Embryonic facial prominence (tissue), 1 donor: Measurements from ENCODE around the gene EVA1A.

ENCODE experiments used
- DNase-seq: peaks from one replicate; pipeline ENCODE4 v3.0.0-alpha.2; 2016; ENCODE audit errors: extremely low spot score

EVA1A gene

GRCh38 chr2:75563591-75563990, 2.9 kb upstream of the EVA1A start:
- no peak for DNase-seq

- DNase-seq = no peak
Observed at GRCh38 chr2:75562513-75562864, 1.8 kb upstream of the EVA1A start.

GRCh38 chr2:75561566-75562512, 1.1 kb upstream of the EVA1A start:
- no peak for DNase-seq

DNA sequence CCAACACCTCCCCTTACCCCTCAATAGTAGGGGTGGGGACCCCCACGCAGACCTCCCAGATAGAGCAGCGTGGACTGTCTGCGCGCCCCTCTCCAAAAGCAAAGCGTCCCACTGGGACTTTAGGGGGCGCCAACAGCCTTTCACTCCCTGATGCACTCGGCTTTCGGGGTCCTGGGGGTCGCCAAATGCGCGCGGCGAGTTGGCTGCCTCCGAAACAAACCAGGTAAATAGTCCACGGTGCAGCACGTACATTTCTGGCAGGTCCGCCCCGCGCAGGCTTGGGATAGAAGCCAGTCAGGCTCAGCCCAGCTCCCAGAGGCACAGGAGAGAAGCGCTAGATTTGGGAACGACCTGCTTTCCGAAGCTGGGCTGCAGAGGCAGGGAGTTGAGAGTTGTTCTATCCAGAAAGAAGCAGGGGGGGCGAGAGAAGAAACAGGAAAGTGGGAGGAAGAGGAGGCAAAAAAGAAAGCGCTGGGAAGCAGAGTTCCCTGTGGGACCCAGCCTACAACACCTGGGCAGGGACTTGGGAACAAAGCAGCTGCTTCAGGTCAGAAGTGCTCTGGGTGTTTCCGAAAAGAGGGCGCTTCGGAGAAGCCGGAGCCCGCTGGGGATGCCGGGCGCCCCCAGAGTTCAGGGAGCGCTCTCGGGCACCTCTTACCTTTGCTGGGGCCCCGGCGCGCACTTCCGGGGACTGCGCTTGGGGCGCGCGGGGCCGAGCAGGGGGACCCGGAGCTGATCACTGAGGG, 544 bp downstream of the EVA1A start:
- no peak for DNase-seq

GRCh38 chr2:75559680-75560021, 1.1 kb downstream of the EVA1A start:
- DNase-seq = no peak

- DNase-seq = no peak
Observed at GRCh38 chr2:75558786-75559679, 1.7 kb downstream of the EVA1A start.

GRCh38 chr2:75558136-75558535, 2.6 kb downstream of the EVA1A start:
- DNase-seq = no peak

DNA sequence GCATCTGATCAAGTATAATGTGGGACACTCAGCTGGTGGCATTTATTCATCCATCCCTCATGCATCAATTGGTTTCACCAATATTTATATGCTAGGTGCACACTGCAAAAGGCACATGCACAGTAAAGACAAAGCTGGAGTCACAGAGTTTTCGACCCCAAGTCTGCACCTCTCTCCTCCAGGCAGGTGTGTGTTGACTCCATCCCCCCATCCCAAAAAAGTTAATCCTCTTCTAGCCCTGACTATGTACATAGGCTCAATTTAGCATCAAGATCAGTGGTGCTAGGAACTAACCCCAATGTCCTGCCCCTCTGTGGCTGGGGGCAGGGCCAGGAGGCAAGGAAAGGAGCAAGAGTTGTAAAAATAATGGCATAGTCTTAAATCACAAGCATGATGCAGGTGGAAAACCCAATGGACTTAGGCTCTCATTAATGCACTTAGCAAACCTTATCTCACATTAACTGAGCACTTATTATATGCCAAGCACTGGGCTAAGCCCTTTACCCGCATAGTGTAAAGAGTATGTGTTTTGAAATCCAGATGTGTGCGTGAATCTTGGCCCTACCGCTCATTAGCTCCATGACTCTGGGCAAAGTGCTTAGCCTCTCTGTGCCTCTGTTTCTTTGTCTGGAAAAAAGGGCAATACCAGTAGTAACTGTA, 3.1 kb downstream of the EVA1A start:
- no peak for DNase-seq

GRCh38 chr2:75556679-75557366, 3.9 kb downstream of the EVA1A start:
- no peak for DNase-seq

DNA sequence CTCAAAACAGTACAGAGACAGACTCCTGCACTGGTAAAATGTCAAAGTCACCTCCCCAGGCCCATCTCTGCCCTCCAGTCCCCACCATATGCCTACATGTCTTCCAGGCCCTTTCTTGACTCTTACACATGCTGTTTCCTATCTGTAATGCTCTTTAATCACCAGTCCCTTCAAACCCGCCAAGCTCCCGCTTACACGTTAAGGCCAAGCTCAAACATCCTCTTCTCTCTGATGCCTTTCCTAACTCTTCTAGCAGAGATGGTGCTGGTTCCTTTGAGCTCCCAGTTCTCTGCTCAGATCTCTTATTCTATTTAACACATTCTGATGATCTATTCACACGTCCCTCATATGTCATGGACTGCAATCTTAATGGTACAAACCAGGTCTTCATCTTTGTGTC, 5.0 kb downstream of the EVA1A start:
- no peak for DNase-seq

GRCh38 chr2:75553935-75554531, 6.7 kb downstream of the EVA1A start:
- no peak for DNase-seq

DNA sequence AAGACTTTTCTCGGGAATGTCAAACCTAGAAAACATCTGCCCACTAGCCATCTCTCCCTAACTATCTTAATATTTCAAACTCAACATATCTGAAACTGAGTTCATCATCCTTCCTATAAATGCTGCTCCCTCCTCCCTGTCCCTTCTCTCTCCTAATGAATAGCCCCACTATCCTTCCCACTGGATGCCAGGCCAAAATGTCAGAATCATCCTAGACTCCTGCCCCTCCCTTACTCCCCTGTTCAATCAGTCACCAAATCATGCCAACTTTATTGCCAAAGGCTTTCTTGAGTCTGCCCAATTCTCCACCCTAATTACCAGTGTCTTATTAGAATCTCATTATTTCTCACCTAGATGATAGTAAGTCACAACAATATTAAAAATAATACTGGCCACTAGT, 8.5 kb downstream of the EVA1A start:
- DNase-seq = no peak

GRCh38 chr2:75551434-75551833, 9.3 kb downstream of the EVA1A start:
- DNase-seq = no peak

DNA sequence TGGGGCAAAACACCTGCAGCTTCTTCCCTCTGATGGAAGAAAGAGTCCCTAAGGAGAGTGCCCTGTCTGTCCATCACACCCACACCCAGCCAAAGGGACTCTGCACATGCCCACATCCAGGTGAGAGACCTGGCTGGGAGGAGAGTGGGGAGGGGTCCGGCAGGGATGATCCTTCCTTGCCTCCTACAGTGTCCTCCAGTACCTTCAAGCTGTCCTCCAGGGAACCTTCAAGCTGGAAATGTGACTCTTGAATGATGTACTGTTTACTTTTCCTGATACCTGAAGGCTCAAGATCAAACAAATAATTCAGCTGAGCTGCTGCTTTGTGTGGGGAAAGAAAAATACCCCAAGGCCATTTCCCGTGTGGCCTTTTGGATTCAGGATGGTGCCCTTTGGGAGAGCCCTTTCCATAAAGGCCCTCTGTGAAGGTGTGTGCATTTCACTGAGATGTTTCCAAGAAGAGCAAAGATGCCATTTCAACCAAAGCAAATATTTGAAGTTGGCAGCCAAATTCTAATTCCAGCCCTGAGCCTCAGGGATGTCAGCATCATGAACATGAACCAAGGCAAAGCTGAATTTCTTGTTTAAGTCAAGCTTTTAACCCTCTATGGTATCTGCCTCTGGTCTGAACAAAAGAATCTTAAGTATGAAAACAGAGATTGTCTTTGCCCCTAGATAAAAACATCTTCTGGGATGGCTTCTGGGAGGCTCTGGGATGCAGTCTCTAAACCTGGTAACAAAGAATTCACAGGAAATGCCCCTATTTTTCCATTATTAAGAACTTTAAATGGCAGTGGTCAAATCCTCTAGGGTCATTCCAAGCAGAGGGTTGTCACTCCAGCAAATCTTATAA, 11.1 kb downstream of the EVA1A start:
- DNase-seq = no peak

GRCh38 chr2:75548036-75548573, 12.6 kb downstream of the EVA1A start:
- no peak for DNase-seq

DNA sequence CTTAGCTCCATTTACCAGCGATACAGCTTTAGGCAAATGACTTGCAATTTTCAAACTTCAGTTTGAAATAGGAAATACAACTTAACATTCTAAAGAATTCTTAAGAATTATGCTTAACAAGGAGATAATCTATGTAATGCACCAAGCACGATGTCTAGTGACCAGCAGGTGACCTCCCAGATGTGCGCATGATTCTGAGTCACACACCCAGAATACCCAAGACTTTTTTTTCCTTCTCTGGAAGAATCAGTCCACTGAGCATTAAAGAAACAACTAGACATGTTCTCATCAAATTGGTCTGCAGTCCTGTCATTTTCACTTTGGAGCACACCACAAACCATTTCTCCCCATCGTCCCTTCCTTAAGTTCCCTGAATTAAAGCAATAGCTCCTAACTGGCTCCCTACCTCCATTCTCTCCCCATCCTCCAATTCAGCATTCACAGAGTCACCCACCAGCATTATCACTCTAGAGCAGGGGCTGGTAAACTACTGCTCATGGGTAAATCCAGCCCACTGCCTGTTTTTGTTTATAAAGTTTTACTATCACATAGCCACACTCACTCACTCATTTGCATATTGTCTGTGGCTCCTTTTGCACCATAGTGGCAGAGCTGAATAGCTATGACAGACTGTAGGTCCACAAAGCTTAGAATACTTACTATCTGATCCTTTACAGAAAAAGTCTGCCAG, 13.2 kb downstream of the EVA1A start:
- no peak for DNase-seq

DNA sequence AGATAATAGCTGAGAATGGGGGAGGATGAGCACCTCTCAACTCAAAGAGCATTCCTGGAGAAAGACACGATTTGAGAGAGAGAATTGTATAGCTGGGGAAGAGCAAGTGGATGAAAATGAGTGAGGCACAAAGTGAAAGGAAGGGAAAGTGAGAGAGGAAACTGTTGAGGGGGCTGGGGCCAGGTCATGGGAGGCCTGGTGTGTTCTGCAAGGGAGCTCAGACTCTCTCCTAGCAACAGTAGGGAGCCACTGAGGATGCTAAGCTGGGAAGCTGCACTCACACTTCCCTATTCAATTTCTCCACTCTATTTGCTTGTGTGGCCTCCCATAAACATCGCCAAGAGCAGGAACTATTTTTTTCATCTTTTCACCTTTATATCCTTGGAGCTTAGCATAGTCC, 14.8 kb downstream of the EVA1A start:
- no peak for DNase-seq

DNA sequence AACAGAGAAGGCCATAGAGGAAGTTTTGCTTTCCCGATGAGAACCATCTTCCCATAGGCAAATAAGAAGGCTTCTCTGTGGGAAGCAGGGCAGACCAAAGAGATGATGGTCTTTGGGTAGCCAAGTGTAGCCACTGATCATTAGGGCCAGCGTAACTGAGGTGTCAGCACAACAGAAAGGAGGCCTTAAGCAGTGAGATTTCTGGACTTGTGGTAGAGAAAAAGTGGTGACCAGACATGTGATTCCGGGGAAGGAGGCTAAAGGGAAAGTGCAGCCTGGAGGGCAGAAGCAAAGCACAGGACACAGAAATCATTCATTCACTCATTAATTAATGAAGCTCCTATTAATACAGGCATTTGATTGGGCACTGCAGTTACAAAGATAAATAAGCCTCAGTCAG, 15.4 kb downstream of the EVA1A start:
- DNase-seq = no peak

DNA sequence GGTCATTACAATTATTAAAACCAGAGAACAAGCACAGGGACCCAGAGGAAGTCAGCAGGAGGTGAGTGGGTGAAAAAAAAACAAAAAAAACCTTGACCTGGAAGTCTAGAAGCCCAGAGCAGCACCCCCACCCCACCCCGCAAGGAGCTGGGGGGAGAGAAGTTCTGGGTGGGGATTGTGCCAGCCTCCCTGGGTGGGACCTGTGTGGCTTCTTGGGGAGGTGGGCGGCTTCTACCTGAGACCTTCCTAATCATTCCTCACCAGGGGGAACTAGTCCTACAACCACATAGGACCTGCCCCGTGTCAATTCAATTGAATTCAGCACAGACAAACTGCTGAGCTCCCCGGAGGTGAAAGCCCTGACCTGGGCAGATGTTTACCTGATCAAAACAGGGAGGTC, 17.3 kb downstream of the EVA1A start:
- DNase-seq = no peak
